NCI-H146 treated with DMSO at 0.1 percent for 48 hours (cell line): ENCODE data around the gene LIME1.

ENCODE experiments used
- DNase-seq: peaks from one replicate; lab custom pipeline; 2025; ENCODE audit not compliant: unreplicated experiment; lab: John Stamatoyannopoulos, UW

The LIME1 gene

GRCh38 chr20:63748934-63749270 is 12.4 kb downstream of the LIME1 start:
- no peak for DNase-seq

GRCh38 chr20:63749597-63750508 is 13.4 kb downstream of the LIME1 start:
- DNase-seq: no peak

- DNase-seq: no peak
Observed at GRCh38 chr20:63750807-63751470, 14.5 kb downstream of the LIME1 start.

GRCh38 chr20:63751471-63752271 is 15.2 kb downstream of the LIME1 start:
- DNase-seq: peak; percentile 16

GRCh38 chr20:63752411-63753101 is 16.1 kb downstream of the LIME1 start:
- DNase-seq: no peak

- no peak for DNase-seq
Observed at GRCh38 chr20:63753381-63753780, 16.9 kb downstream of the LIME1 start.

GRCh38 chr20:63754008-63754407 is 17.5 kb downstream of the LIME1 start:
- DNase-seq: no peak

- DNase-seq: no peak
Observed at GRCh38 chr20:63755933-63756647, 19.6 kb downstream of the LIME1 start.

GRCh38 chr20:63756648-63756991 is 20.2 kb downstream of the LIME1 start:
- DNase-seq: no peak

- no peak for DNase-seq
Observed at GRCh38 chr20:63758152-63758551, 21.7 kb downstream of the LIME1 start.

GRCh38 chr20:63759377-63759901 is 23.0 kb downstream of the LIME1 start:
- no peak for DNase-seq

- DNase-seq: no peak
Observed at GRCh38 chr20:63765082-63765873, 28.8 kb downstream of the LIME1 start.

GRCh38 chr20:63765902-63766301 is 29.4 kb downstream of the LIME1 start:
- DNase-seq: no peak

- DNase-seq: no peak
Observed at GRCh38 chr20:63766695-63767426, 30.4 kb downstream of the LIME1 start.

- DNase-seq: no peak
Observed at GRCh38 chr20:63767456-63767855, 31.0 kb downstream of the LIME1 start.

- no peak for DNase-seq
Observed at GRCh38 chr20:63767886-63768285, 31.4 kb downstream of the LIME1 start.

- DNase-seq: no peak
Observed at GRCh38 chr20:63768591-63769515, 32.4 kb downstream of the LIME1 start.
